GM19372 (cell line): ENCODE data around the gene BTN2A1.
"Not testable (repeated sequence)": the region's sequence is repeated elsewhere in the genome, so short reads cannot be mapped to it uniquely, and the experiment has no call there.

Experiments used
- ATAC-seq: cut with Tn5 transposase; IDR thresholded peaks from one replicate; pipeline ENCODE4 v1.9.1; 2021; ENCODE audit warnings: mild to moderate bottlenecking, low read depth, moderate library complexity; ENCODE audit not compliant: unreplicated experiment

BTN2A1 gene

GRCh38 chr6:26431258-26432172, 26.2 kb upstream of the BTN2A1 start:
- no peak for ATAC-seq

DNA sequence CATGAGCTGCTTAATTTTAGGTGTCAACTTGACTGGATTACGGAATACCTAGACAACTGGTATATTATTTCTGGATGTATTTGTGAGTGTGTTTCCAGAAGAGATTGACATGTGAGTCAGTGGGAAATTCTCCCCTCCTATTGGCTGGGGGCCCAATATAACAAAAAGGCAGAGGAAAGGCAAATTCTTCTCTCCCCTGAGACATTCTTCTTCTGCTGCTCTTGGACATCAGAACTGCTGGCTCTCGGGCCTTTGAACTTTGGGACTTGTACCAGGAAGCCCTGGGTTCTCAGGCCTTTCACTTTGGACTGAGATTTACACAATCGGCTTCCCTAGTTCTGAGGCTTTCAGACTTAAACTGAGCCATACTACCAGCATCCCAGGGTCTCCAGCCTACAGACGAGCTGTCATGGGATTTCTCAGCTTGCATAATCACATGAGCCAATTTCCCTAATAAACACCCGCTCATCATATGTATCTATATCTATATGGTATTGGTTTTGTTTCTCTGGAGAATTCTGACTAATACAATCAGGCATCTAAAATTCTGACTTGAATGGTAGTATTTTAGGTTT, 25.0 kb upstream of the BTN2A1 start:
- no peak for ATAC-seq

DNA sequence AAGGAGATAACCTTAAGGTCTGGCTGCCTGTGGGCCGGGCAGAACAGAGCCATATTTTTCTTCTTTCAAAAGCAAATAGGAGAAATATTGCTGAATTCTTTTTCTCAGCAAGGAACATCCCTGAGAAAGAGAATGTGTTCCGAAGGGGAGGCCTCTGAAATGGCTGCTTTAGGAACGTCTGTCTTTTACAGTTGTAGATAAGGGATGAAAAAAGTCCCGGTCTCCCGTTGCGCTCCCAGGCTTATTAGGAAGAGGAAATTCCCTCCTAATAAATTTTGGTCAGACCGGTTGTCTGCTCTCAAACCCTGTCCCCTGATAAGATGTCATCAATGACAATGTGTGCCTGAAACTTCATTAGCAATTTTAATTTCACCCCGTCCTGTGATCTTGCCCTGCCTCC, 24.1 kb upstream of the BTN2A1 start:
- not testable (repeated sequence) for ATAC-seq

GRCh38 chr6:26436018-26436417, 21.7 kb upstream of the BTN2A1 start:
- no peak for ATAC-seq

DNA sequence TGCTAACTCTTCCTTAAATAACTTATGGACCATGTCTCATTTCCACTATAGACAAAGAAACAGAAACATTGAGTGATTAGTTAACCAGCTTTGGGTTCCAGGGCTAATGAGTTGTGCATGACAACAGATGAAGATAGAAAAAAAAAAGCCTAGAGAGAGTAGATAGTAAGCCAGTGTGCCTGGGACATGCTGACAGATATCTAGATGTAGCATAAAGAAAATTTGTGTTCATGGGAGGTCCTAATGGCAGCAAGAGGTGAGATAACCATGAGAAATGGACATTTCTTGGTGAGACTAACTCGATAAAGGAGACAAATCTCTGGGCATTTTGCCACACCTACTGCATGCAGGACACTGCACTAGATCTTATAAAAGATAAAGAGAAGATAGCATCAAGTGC, 20.2 kb upstream of the BTN2A1 start:
- no peak for ATAC-seq

DNA sequence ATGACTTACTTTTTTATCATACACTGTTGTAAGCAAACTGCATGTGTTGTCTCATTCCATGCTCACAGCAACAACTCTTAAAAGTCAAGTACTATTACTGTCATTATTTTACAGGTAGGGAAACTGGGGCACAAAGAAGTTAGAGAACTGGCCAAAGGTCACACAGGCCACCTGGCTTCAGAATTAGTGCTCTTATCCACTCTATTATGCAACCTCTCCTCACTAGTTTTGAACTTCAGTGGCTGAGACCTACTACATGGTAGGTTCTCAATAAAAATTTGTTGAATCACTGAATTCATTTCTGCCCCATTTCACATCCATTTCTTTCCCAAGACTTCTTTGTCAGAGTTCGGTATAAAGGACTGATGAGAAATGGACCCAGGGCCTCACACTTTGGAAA, 19.8 kb upstream of the BTN2A1 start:
- no peak for ATAC-seq

- ATAC-seq = no peak
Observed at GRCh38 chr6:26439151-26440125, 18.3 kb upstream of the BTN2A1 start.

- no peak for ATAC-seq
Observed at GRCh38 chr6:26440977-26441358, 16.8 kb upstream of the BTN2A1 start.

DNA sequence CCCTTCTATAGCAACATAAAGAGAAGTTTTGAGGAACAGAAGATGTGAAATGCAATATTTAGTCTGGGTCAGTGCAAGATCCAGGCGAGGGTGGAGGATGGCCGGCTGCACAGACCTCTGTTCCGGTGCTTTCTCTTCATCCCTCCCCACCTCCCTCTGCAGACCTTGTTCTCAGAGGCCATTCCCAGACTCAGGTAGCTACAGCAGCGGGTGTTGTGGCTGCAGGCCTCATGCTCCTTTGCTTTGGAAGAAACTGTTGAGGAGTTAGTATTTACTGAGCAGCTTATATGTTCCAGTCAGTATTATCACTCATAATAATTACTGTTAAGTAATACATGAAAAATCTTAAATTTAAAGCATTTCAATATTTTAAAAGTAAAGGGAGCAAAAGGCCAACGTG, 15.8 kb upstream of the BTN2A1 start:
- no peak for ATAC-seq

- peak; percentile 82 for ATAC-seq
Observed at GRCh38 chr6:26445934-26446667, 11.7 kb upstream of the BTN2A1 start.

- no peak for ATAC-seq
Observed at GRCh38 chr6:26447257-26447656, 10.5 kb upstream of the BTN2A1 start.

DNA sequence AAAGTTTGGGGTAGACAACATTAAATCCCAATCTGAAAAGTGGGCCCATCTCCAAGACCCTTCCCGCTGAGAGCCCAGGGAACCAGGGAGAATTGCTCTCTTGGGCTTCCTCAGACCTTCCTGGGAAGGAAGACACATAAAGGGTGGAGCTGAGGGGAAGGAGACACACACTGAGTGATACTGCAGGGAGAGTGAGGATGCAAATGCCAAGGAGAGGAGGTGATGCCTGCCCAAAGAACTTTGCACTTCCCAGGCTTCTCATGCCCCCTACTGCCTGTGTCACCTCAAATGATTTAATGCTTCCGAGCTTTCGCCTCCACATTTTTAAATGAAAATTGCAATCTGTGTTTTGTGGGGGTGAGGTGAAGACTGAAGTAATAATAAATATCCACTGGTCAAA, 7.5 kb upstream of the BTN2A1 start:
- no peak for ATAC-seq

DNA sequence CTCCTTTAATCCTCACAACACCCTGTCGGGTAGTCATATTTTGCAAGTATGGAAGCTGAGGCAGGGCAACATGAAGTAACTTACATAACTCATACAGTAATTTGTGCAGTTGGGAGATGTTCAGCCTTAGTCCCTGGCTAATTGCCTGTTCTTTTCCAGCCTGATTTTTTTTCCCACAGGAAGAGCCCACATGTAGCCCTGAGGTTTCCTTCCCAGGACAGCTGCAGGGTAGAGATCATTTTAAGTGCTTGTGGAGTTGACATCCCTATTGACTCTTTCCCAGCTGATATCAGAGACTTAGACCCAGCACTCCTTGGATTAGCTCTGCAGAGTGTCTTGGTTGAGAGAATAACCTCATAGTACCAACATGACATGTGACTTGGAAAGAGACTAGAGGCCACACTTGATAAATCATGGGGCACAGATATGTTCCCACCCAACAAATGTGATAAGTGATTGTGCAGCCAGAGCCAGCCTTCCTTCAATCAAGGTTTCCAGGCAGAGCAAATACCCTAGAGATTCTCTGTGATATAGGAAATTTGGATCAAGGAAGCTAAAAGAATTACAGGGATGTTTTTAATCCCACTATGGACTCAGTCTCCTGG, 5.0 kb upstream of the BTN2A1 start:
- no peak for ATAC-seq

DNA sequence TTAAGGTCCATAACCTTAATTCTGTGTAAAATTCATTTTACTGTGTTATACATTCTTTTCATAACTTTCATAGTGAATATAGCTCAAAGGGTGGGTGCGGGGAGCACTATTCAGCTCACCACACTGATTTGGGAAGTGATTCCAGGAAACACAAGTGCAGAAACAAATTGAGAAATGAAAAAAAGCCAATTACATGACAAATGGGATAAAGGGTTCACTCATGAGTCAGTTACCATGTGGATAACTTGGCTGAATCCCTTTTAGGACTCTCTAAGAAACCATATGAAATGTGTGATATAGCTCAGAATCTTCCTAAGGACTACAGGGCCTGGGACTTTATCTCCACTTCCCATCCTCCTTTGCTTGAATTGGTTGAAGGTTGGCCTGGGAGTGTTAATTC, 3.1 kb upstream of the BTN2A1 start:
- no peak for ATAC-seq

DNA sequence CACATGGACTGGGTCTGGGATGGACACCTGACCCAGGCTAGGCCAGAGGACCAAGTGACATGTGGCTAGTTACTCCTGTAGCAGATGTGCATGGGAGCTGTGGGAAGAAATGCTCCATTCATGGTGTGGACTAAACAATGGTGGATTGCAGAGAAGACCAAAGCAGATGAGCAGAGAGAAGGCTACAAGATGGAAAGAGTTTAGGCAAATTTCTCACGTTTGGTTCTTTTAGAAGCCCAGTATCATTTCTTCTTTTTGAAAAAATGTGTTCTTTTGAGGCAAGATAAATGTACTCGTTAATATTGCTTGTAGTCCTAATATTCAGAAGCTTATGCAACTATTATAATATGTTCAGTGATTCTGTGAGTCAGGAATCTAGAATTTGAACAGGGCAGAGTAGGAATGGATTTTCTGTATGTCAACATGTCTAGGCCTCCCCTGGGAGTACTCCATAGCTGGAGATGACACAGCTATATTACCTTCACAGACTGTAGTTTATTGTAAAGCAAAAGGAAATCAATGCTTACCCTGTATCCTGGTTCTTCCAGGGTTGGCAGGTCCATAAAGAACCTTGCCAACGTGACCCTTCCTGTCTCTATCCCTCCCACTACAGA, 2.3 kb upstream of the BTN2A1 start:
- no peak for ATAC-seq

- ATAC-seq = peak; percentile 30
Observed at GRCh38 chr6:26457264-26457805, 420 bp upstream of the BTN2A1 start.

DNA sequence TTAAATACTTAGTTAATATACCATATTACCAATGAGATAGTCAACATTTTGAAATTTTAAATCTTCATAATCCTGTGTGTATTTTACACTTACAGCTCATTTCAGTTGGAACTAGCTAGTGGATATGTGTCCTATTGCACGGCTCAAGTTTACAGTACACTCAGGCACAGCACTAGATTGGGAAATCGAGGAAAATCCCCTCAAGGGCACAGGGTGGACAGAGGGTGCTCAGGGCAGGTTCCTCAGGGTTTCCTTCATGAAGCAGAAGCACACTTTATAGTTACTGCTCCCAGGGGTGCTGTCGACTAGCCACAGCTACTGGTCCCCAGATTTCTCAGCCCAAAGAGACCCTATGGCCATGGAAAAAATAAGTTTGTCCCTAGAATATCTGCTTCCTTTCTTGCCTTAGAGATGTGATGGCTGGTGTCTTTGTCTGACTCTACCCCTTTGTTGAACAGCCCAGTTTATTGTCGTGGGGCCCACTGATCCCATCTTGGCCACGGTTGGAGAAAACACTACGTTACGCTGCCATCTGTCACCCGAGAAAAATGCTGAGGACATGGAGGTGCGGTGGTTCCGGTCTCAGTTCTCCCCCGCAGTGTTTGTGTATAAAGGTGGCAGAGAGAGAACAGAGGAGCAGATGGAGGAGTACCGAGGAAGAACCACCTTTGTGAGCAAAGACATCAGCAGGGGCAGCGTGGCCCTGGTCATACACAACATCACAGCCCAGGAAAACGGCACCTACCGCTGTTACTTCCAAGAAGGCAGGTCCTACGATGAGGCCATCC, 1.5 kb downstream of the BTN2A1 start:
- ATAC-seq = no peak

- not testable (repeated sequence) for ATAC-seq
Observed at GRCh38 chr6:26461353-26461752, 3.6 kb downstream of the BTN2A1 start.
